Measurements from ENCODE around the gene KLF6. TPM values are rescaled to one million over a fixed set of nuclear protein-coding genes. Genes with fewer than 3 reads are reported as not detected.

KLF6 gene
- total RNA-seq, 4 donors from 2014 or later: 23.3 to 84.7 (median 49.8) TPM

GRCh38 chr10:3793553-3793952 is 8.5 kb upstream of the KLF6 start:
- H3K4me1 ChIP-seq: no peaks in the 10 kb centered on the region
- no peaks in the 10 kb centered on the region for H3K9me3 ChIP-seq
- in situ Hi-C loops (cut with MboI; ENCODE audit: low sequenced_read_pairs in 4 of 4): loop anchor here in 2 of 4 donors (25.0 kb wide), 2 partner anchors 331 to 969 kb away; no protein-coding TSS in a partner anchor
- intact Hi-C loops (cut with DNase I; ENCODE audit: low total_unique reads): no loop called here
- no peaks in the 10 kb centered on the region for H3K27me3 ChIP-seq
- H3K36me3 ChIP-seq: no peaks in the 10 kb centered on the region
- no peak for TF ChIP-seq POLR2A (IDR thresholded peaks at IDR 0.05)
- TF ChIP-seq CTCF (IDR thresholded peaks at IDR 0.05 in 4 of 5, conservative IDR thresholded peaks at IDR 0.05 in 1 of 5): no peak
- H3K4me3 ChIP-seq: no peak overlapping the region
- H3K27ac ChIP-seq: no peak overlapping the region
- ATAC-seq: no peak
- DNase-seq: no peak

- Histone ChIP-seq H3K9me3 (no peaks in the 10 kb centered on the region), H3K4me1 (no peaks in the 10 kb centered on the region), H3K4me3 (no peak overlapping the region), H3K27ac (no peak overlapping the region), H3K36me3 (no peaks in the 10 kb centered on the region), H3K27me3 (no peaks in the 10 kb centered on the region)
- intact Hi-C loops (cut with DNase I; ENCODE audit: low total_unique reads) (no loop called here), in situ Hi-C loops (cut with MboI; ENCODE audit: low sequenced_read_pairs in 4 of 4) (loop anchor here in 2 of 4 donors (25.0 kb wide), 2 partner anchors 330 to 970 kb away; no protein-coding TSS in a partner anchor)
- ATAC-seq: no peak
- TF ChIP-seq CTCF (IDR thresholded peaks at IDR 0.05 in 4 of 5, conservative IDR thresholded peaks at IDR 0.05 in 1 of 5) (no peak), POLR2A (IDR thresholded peaks at IDR 0.05) (no peak)
- no peak for DNase-seq
Observed at GRCh38 chr10:3792710-3793219, 7.8 kb upstream of the KLF6 start.

GRCh38 chr10:3791974-3792633 is 7.1 kb upstream of the KLF6 start:
- intact Hi-C loops (cut with DNase I; ENCODE audit: low total_unique reads) (no loop called here), in situ Hi-C loops (cut with MboI; ENCODE audit: low sequenced_read_pairs in 4 of 4) (loop anchor here in 2 of 4 donors (25.0 kb wide), 2 partner anchors 330 to 970 kb away; no protein-coding TSS in a partner anchor)
- Histone ChIP-seq H3K36me3 (no peaks in the 10 kb centered on the region), H3K27me3 (no peaks in the 10 kb centered on the region), H3K4me3 (no peak overlapping the region), H3K4me1 (no peaks in the 10 kb centered on the region), H3K9me3 (no peaks in the 10 kb centered on the region), H3K27ac (no peak overlapping the region)
- DNase-seq: no peak
- ATAC-seq: no peak
- TF ChIP-seq CTCF (IDR thresholded peaks at IDR 0.05 in 4 of 5, conservative IDR thresholded peaks at IDR 0.05 in 1 of 5) (no peak), POLR2A (IDR thresholded peaks at IDR 0.05) (no peak)

GRCh38 chr10:3790858-3791257 is 5.8 kb upstream of the KLF6 start:
- Histone ChIP-seq H3K4me3 (no peak overlapping the region), H3K4me1 (no peaks in the 10 kb centered on the region), H3K27me3 (no peaks in the 10 kb centered on the region), H3K36me3 (no peaks in the 10 kb centered on the region), H3K9me3 (no peaks in the 10 kb centered on the region), H3K27ac (no peak overlapping the region)
- no peak for DNase-seq
- ATAC-seq: no peak
- no peak for TF ChIP-seq POLR2A (IDR thresholded peaks at IDR 0.05)
- TF ChIP-seq CTCF (IDR thresholded peaks at IDR 0.05 in 4 of 5, conservative IDR thresholded peaks at IDR 0.05 in 1 of 5): no peak
- intact Hi-C loops (cut with DNase I; ENCODE audit: low total_unique reads): no loop called here
- in situ Hi-C loops (cut with MboI; ENCODE audit: low sequenced_read_pairs in 4 of 4): loop anchor here in 2 of 4 donors (25.0 kb wide), 2 partner anchors 329 to 971 kb away; no protein-coding TSS in a partner anchor

All from gastrocnemius medialis (tissue), 4 donors.